HG03558 (cell line): Measurements from ENCODE around the gene PTPRU.
"Not testable (repeated sequence)": the region's sequence is repeated elsewhere in the genome, so short reads cannot be mapped to it uniquely, and the experiment has no call there.

Experiments
- ATAC-seq: cut with Tn5 transposase; IDR thresholded peaks from one replicate; pipeline ENCODE4 v1.9.1; 2021; ENCODE audit warnings: moderate number of reproducible peaks; ENCODE audit not compliant: unreplicated experiment; ENCODE audit errors: extremely low read depth

The PTPRU gene

DNA sequence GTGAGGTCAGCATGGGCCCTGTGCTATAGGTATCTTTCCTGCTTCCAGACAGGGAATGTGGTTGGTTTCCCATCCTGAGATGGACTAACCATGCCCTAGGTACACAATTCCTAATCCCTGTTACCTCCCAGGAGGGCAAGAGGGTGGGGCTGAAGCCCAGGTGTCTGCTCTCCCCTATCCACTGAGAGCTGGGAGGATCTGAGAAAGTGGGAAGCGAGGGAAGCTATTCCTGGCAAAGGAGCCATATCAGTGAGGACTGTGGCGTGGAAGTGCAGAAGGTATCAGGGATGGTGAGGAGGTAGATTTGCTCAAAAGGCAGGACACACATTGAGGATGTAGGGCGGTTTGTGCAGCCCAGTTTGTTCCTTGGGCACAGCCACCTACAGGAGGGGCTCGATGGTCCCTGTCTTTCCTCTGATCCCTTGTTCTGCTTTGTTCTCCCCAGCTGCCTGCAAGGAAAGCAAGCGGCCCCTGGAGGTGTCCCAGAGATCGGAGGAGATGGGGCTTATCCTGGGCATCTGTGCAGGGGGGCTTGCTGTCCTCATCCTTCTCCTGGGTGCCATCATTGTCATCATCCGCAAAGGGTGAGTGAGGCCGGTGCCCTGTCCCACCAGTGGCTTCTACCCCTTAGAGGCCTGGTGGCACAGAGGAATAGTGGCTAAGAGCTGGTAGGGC lies 48.1 kb downstream of the PTPRU start:
- ATAC-seq = no peak

DNA sequence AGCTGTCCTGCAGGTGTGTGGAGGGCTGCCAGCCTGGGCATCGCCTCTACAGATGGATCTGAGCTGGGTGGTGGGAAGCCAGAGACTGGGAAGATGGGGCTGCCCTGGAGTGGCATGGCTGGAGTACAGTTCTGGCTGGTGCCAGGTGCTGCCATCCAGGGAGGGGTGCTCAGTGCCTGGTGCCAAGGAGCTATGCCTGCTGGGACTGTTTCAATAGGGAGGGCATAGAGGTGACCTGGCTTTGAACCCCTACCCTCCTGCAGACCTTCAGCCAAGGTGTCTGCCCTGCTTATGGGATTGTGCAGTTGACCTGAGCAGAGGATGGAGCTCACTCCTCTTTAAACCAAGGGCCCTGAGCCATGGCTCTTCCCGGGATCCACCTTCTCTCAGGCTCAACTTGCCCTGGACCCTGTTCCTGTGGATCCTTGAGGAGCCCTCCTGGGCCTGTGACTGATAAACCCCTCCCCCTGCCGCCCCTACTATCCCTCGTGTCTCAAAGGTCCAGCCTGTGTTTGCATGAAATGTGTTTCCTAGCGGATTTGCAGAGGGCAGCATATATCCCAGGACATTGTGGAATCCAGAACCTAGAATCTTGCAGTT lies 48.7 kb downstream of the PTPRU start:
- ATAC-seq = no peak

- ATAC-seq = no peak
Measured at GRCh38 chr1:29285771-29286170, 49.4 kb downstream of the PTPRU start.

DNA sequence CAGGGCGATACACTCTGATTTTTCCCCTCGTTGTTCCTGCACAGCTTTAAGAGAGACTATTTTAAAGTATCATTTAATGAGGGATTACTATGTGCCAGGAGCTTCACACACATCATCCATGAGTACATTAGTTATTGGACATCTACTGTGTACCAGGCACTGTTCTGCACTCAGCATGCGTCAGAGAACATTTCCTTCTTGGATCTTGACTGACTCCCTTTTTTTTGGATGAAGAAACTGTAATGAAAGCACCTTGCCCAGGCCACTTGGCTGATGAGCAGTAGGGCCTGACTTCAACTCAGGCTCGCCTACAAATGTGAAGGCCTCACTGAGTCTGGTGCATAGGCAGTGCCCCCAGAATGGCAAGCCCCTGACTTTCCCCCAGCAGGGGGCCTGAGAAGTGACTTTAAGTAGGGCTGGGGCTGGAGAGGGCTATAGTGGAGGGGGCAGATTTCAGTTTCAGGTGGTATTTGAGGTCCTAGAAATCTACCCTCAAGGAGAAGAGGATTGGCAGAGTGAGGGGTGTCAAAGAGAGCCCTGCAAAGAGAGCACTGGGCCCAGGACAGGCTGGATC lies 50.0 kb downstream of the PTPRU start:
- no peak for ATAC-seq

DNA sequence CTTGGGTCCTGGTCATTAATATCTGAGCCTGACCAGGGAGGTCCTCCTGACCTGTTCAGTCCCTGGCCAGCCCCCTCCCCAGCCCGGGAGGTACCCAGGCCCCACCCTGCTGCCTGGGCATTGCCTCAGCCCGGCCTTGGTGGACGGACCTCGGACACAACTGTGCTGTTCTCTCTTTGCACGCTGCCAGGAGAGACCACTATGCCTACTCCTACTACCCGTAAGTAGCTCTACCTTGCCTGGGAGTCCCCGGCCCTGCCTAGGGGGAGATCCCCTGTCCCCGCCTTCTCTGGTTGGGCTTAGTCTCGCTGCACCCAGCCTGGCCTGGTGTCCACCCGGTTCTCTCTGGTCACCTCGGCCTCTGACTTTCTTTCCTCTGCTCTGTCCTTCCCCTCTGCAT lies 53.2 kb downstream of the PTPRU start:
- no peak for ATAC-seq

DNA sequence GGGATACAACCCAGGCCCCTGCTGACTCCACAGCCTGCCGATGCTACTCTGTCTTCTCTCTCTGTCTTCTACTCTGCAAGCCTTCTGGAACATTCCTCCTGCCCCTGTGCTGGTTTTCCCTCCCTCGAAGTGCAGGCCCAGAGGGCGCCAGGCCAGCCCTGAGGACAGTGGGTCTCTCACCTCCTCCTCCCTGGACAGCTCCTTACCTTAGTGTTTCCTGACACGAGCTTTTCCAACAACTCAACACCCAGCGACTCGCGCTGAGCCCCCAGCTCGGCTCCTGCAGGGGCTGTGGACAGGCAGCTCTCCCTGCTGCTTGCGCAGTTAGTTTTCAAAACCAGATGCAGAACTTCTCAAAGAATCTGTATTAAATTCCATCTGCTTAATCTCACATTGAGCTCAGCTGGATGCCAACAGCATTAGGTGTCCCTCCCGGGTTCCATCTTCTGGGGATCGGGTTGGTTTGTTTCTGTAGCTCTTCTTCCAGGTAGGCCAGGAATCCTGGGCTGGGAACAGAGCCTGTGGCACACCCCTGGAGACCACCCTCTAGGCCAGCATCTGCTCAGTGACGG lies 54.2 kb downstream of the PTPRU start:
- ATAC-seq = no peak

DNA sequence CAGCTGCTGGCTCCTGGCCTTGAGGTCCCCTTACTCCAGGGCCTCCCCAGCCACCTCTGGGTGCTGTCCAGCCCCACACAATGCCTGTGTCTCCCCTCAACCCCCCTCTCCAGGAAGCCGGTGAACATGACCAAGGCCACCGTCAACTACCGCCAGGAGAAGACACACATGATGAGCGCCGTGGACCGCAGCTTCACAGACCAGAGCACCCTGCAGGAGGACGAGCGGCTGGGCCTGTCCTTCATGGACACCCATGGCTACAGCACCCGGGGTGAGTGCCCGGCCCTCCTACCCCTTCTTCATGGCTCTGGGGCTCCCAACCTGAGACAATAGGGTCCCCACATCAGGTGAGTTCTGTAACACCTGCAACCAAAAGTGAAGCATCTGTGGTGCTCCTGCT lies 55.4 kb downstream of the PTPRU start:
- ATAC-seq = no peak

GRCh38 chr1:29292344-29292743 lies 56.0 kb downstream of the PTPRU start:
- ATAC-seq = no peak

DNA sequence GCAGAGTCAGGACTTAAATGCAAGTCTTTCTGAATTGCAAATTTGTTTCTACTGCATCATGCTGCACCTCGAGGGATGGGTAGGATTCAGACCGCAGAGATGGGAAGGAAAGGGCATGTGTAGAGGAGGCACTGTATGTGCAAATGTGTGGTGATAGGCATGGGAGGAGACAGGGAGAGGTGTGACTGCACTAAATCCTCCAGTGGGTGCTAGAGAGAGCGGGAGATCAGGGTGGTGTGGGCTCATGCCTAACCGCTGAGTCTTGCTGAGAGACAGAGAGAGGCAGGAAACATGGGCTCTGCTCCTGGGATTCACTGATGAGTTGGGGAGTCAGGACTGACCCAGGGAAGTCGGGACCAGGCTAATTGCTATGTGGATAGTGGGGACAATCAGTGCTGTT lies 61.1 kb downstream of the PTPRU start:
- no peak for ATAC-seq

DNA sequence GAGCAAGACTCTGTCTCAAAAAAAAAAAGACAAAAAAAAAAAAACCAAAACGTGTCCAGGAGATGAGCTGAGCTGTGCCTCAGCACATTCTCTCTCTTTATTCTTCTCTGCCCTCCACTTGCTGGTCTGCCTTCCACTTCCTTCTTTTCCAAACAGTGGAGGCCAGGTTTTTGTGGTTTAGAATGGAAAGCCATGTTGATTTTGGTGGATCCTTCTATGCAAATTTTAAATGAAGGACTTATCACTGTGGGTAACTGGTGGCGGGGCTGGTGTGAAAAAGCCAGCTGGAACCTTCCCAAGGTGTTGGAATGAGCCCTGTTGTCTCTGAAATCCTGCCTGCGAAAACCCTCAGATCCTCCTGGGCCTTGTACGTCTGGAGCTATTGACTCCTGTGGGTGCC lies 61.9 kb downstream of the PTPRU start:
- no peak for ATAC-seq

DNA sequence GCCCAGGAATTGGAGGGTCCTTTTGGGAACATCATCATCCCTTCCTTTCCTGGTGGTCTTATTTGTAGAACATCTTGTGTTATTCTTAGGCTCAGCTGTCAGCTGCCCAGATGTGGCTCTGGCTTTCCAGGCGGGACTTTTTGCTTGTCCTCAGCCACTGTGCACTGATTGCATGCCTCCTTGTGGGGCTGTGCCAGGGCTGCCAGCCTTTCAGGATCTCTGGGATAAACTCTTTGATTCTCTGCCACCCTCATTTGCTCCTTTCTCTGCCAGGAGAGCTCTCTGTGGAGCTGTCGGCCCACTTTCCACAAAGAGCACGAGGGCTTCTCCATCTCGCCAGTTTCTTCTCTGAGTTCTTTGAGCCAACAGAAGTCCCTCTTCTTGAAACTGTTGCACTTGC lies 63.1 kb downstream of the PTPRU start:
- no peak for ATAC-seq

DNA sequence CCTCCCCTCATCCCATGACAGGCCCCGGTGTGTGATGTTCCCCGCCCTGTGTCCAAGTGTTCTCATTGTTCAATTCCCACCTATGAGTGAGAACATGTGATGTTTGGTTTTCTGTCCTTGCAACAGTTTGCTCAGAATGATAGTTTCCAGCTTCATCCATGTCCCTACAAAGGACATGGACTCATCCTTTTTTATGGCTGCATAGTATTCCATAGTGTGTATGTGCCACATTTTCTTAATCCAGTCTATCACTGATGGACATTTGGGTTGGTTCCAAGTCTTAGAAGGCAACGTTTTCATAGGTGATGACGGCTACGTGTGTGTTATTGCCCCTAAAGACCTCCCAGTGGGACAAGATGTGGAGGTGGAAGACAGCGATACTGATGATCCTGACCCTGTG lies 65.4 kb downstream of the PTPRU start:
- not testable (repeated sequence) for ATAC-seq

DNA sequence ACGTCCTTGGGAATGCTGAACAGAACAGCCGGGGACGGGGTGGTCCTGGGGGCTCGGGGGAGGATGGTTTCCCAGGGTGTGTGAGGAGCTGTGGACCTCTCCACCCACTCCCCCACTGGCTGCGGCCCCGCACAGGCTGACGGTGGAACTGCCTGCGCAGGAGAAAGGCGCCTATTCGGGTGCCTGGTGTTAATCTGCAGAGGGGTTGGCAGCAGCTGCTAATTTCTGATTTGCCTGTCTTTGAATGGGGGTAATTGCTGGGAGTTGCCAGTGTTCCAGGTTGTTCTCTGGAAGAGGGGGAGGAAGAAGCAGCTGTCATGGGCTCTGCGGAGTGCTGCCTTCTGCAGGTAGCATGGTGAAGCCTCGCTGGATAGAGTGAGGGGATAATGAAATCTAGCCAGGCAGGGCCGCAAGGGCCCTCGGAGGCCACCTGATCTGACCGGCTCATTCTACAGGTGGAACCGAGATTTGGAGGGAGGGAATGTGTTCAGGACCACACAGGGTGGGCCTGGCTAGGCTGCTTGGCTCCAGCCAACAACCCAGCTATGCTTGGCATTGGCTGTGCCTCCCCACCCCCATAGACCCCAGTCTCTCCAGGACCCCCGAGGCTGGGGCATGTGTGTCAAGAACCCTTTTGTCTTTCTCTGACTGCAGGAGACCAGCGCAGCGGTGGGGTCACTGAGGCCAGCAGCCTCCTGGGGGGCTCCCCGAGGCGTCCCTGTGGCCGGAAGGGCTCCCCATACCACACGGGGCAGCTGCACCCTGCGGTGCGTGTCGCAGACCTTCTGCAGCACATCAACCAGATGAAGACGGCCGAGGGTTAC lies 67.1 kb downstream of the PTPRU start:
- ATAC-seq = no peak

DNA sequence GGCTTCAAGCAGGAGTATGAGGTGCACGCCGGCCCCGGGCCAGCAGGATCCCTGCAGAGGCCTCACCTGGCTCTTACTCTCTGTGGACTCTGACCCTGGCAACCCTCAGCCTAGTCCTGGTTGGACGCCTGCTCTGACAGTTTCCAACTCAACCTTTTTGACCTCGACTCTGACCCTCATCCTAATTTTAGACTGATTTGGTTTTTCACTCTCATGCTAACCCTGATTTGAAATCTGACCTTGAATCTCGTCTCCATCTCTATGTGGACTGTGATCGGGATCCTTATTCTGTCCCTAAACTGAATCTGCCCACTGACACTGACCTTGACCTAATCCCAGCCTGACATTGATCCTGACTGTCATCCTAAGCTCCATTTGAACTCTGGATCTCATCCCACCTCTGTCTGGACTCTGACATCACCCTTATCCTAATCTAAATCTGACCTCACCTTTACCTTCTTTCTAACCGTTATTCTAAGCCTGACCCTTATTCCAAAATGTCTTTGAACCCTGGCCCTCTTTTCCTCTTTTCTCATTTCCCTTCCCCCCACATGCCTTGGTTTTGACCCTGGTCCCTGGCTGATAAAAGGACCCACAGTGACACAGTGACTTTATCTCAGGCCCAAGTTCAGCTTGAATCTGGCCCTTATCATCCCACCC lies 67.8 kb downstream of the PTPRU start:
- ATAC-seq = no peak

GRCh38 chr1:29305943-29306342 lies 69.6 kb downstream of the PTPRU start:
- ATAC-seq = no peak

GRCh38 chr1:29306471-29307140 lies 70.3 kb downstream of the PTPRU start:
- no peak for ATAC-seq

DNA sequence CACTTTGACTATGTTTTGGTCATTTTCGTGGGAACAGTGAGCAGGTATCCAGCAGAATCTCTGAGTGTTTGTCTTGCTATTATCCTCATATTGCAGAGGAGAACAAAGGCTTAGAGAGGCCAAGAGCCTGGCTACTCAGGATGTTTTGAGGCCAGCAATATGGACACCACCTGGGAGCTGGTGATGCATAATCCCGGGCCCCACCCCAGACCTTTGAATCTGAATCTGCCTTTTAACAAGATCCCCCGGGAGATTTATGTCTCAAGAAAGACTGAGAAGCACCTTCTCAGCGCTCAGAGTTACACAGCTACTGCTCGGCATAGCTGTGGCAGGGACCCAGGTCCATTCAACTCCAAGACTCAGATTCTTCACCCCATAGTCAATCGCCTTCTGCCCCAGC lies 72.8 kb downstream of the PTPRU start:
- ATAC-seq = no peak

DNA sequence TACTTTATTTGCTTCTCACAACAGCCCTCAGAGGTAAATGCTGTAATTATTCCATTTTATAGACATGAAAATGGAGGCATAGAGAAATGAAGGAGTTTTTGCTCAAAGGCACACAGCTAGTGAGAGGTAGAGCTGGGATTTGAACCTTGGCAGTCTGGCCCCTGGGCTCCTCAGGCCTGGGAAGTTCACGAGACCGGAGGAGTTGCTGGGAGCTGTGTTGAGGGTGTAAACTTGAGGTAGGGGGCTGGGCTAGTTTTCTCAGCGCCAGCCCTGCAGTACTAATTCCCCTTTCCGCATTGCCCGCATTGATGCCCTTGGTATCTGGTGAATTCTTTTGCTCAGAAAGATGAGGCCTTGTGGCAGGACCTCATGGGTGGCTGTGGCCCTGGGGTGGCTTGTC lies 73.3 kb downstream of the PTPRU start:
- ATAC-seq = no peak

- ATAC-seq = no peak
Measured at GRCh38 chr1:29310616-29311180, 74.4 kb downstream of the PTPRU start.
